ENCODE data around the gene ROBO1. TPM values are rescaled to one million over a fixed set of nuclear protein-coding genes. Genes with fewer than 3 reads are reported as not detected.

Gene ROBO1
- total and polyA plus RNA-seq, 2 donors (not counting 1 experiment from before 2014, with no cell fraction given), result 0.27 to 3.2 TPM

GRCh38 chr3:79661896-79662295 is 105.9 kb downstream of the ROBO1 start:
- no peak overlapping the region for H2AFZ ChIP-seq (ENCODE audit: insufficient read depth, low read depth, low read length, poor library complexity, severe bottlenecking)
- no peaks in the 10 kb centered on the region for H3K27me3 Mint-ChIP-seq
- H3K79me2 ChIP-seq (ENCODE audit: control insufficient read depth, insufficient read depth, low read length), result no peaks in the 10 kb centered on the region
- no peaks in the 10 kb centered on the region for H3K36me3 ChIP-seq (replicated peaks in 1 of 2; ENCODE audit: control extremely low read depth in 1 of 2, control insufficient read depth in 1 of 2, extremely low read depth in 1 of 2, insufficient read depth in 2 of 2, low read length in 1 of 2)
- no peak overlapping the region for H3K27ac ChIP-seq (ENCODE audit: low read length in 2 of 2)
- H3K4me3 ChIP-seq (ENCODE audit: control extremely low read depth in 1 of 5, extremely low read depth in 1 of 5, insufficient read depth in 1 of 5, low read depth in 2 of 5, low read length in 4 of 5), result no peak overlapping the region
- ATAC-seq (ENCODE audit: low read depth) (no peak), DNase-seq (no peak)
- no peaks in the 10 kb centered on the region for H3K27me3 ChIP-seq (replicated peaks in 1 of 4; ENCODE audit: control extremely low read depth in 1 of 4, control insufficient read depth in 3 of 4, insufficient read depth in 4 of 4, low read length in 3 of 4)
- WGBS (ENCODE audit: insufficient coverage), result no CpG with 5 or more reads among the region's 3 CpGs
- no peak overlapping the region for H3K4me2 ChIP-seq (replicated peaks; ENCODE audit: low read depth, low read length, poor library complexity, severe bottlenecking)
- peaks cover 8% of the 10 kb centered on the region for H3K9me3 Mint-ChIP-seq (ENCODE audit: insufficient read depth)
- no peaks in the 10 kb centered on the region for H3K4me1 Mint-ChIP-seq
- H3K4me1 ChIP-seq (ENCODE audit: control insufficient read depth in 2 of 2, insufficient read depth in 2 of 2, low read length in 2 of 2), result no peaks in the 10 kb centered on the region
- TF ChIP-seq EZH2 (IDR thresholded peaks at IDR 0.05; ENCODE audit: borderline replicate concordance, insufficient read depth, low read depth, low read length, poor library complexity, severe bottlenecking) (no peak), CTCF (IDR thresholded peaks at IDR 0.05) (no peak)
- intact Hi-C loops (cut with micrococcal nuclease), result no loop called here
- no peak overlapping the region for H3K9ac ChIP-seq (ENCODE audit: low read length)
- ChIA-PET CTCF (no interaction called here), POLR2A (no interaction called here)
- H4K20me1 ChIP-seq (ENCODE audit: control insufficient read depth, insufficient read depth, low read length, poor library complexity, severe bottlenecking), result no peaks in the 10 kb centered on the region
- no peaks in the 10 kb centered on the region for H3K9me3 ChIP-seq (ENCODE audit: control extremely low read depth in 1 of 3, control insufficient read depth in 2 of 3, insufficient read depth in 1 of 3, low read length in 2 of 3)
- H3K27ac Mint-ChIP-seq, result no peak overlapping the region
- no peak overlapping the region for H3K4me3 Mint-ChIP-seq

- ATAC-seq (ENCODE audit: low read depth) (no peak), DNase-seq (no peak)
- Mint-ChIP-seq H3K9me3 (ENCODE audit: insufficient read depth) (peaks cover 10% of the 10 kb centered on the region), H3K27me3 (no peaks in the 10 kb centered on the region), H3K4me1 (no peaks in the 10 kb centered on the region), H3K4me3 (no peak overlapping the region), H3K27ac (no peak overlapping the region)
- H3K9ac ChIP-seq (ENCODE audit: low read length), result no peak overlapping the region
- H3K36me3 ChIP-seq (replicated peaks in 1 of 2; ENCODE audit: control extremely low read depth in 1 of 2, control insufficient read depth in 1 of 2, extremely low read depth in 1 of 2, insufficient read depth in 2 of 2, low read length in 1 of 2), result no peaks in the 10 kb centered on the region
- no peaks in the 10 kb centered on the region for H3K79me2 ChIP-seq (ENCODE audit: control insufficient read depth, insufficient read depth, low read length)
- CTCF ChIA-PET, result no interaction called here
- no peak overlapping the region for H3K4me2 ChIP-seq (replicated peaks; ENCODE audit: low read depth, low read length, poor library complexity, severe bottlenecking)
- H3K9me3 ChIP-seq (ENCODE audit: control extremely low read depth in 1 of 3, control insufficient read depth in 2 of 3, insufficient read depth in 1 of 3, low read length in 2 of 3), result no peaks in the 10 kb centered on the region
- H2AFZ ChIP-seq (ENCODE audit: insufficient read depth, low read depth, low read length, poor library complexity, severe bottlenecking), result no peak overlapping the region
- H3K4me3 ChIP-seq (ENCODE audit: control extremely low read depth in 1 of 5, extremely low read depth in 1 of 5, insufficient read depth in 1 of 5, low read depth in 2 of 5, low read length in 4 of 5), result no peak overlapping the region
- POLR2A ChIA-PET, result no interaction called here
- H3K27ac ChIP-seq (ENCODE audit: low read length in 2 of 2), result no peak overlapping the region
- intact Hi-C loops (cut with micrococcal nuclease), result no loop called here
- H3K27me3 ChIP-seq (replicated peaks in 1 of 4; ENCODE audit: control extremely low read depth in 1 of 4, control insufficient read depth in 3 of 4, insufficient read depth in 4 of 4, low read length in 3 of 4), result no peaks in the 10 kb centered on the region
- H4K20me1 ChIP-seq (ENCODE audit: control insufficient read depth, insufficient read depth, low read length, poor library complexity, severe bottlenecking), result no peaks in the 10 kb centered on the region
- TF ChIP-seq EZH2 (IDR thresholded peaks at IDR 0.05; ENCODE audit: borderline replicate concordance, insufficient read depth, low read depth, low read length, poor library complexity, severe bottlenecking) (no peak), CTCF (IDR thresholded peaks at IDR 0.05) (no peak)
- H3K4me1 ChIP-seq (ENCODE audit: control insufficient read depth in 2 of 2, insufficient read depth in 2 of 2, low read length in 2 of 2), result no peaks in the 10 kb centered on the region
Observed at GRCh38 chr3:79657076-79657475, 110.7 kb downstream of the ROBO1 start.

Measured in B cell (primary cell).